ENCODE results near the gene GRIA1.
A peak's percentile ranks its signal among the peaks of the same experiment; 100 is the strongest.

GRIA1 gene

GRCh38 chr5:153543288-153543687 is 52.8 kb downstream of the GRIA1 start:
- Histone ChIP-seq H3K4me3 (ENCODE audit: insufficient read length, low read depth) (no peak overlapping the region), H3K27me3 (ENCODE audit: insufficient read depth, insufficient read length) (no peaks in the 10 kb centered on the region), H3K9me3 (ENCODE audit: insufficient read depth, low read length) (no peaks in the 10 kb centered on the region), H3K4me1 (ENCODE audit: insufficient read depth, insufficient read length) (no peaks in the 10 kb centered on the region), H3K36me3 (ENCODE audit: insufficient read depth, insufficient read length, low read length) (no peaks in the 10 kb centered on the region), H3K9ac (ENCODE audit: insufficient read length, low read depth) (no peak overlapping the region)
- DNase-seq (ENCODE audit: low read depth, low spot score), result no peak
- TF ChIP-seq ZNF274 (IDR thresholded peaks at IDR 0.05; ENCODE audit: low read depth, low read length) (no peak), SUZ12 (IDR thresholded peaks at IDR 0.05; ENCODE audit: extremely low read depth, insufficient read depth, insufficient read length) (no peak), YY1 (IDR thresholded peaks at IDR 0.05; ENCODE audit: insufficient read depth, insufficient read length) (no peak)

GRCh38 chr5:153543959-153544470 is 53.5 kb downstream of the GRIA1 start:
- no peak overlapping the region for H3K4me3 ChIP-seq (ENCODE audit: insufficient read length, low read depth)
- no peaks in the 10 kb centered on the region for H3K27me3 ChIP-seq (ENCODE audit: insufficient read depth, insufficient read length)
- no peaks in the 10 kb centered on the region for H3K9me3 ChIP-seq (ENCODE audit: insufficient read depth, low read length)
- no peak for TF ChIP-seq SUZ12 (IDR thresholded peaks at IDR 0.05; ENCODE audit: extremely low read depth, insufficient read depth, insufficient read length)
- TF ChIP-seq YY1 (IDR thresholded peaks at IDR 0.05; ENCODE audit: insufficient read depth, insufficient read length), result no peak
- no peak for TF ChIP-seq ZNF274 (IDR thresholded peaks at IDR 0.05; ENCODE audit: low read depth, low read length)
- DNase-seq (ENCODE audit: low read depth, low spot score), result no peak
- no peak overlapping the region for H3K9ac ChIP-seq (ENCODE audit: insufficient read length, low read depth)
- no peaks in the 10 kb centered on the region for H3K4me1 ChIP-seq (ENCODE audit: insufficient read depth, insufficient read length)
- H3K36me3 ChIP-seq (ENCODE audit: insufficient read depth, insufficient read length, low read length), result no peaks in the 10 kb centered on the region

GRCh38 chr5:153544706-153545105 is 54.2 kb downstream of the GRIA1 start:
- Histone ChIP-seq H3K4me3 (ENCODE audit: insufficient read length, low read depth) (no peak overlapping the region), H3K4me1 (ENCODE audit: insufficient read depth, insufficient read length) (no peaks in the 10 kb centered on the region), H3K36me3 (ENCODE audit: insufficient read depth, insufficient read length, low read length) (no peaks in the 10 kb centered on the region), H3K9ac (ENCODE audit: insufficient read length, low read depth) (no peak overlapping the region), H3K27me3 (ENCODE audit: insufficient read depth, insufficient read length) (no peaks in the 10 kb centered on the region), H3K9me3 (ENCODE audit: insufficient read depth, low read length) (no peaks in the 10 kb centered on the region)
- TF ChIP-seq YY1 (IDR thresholded peaks at IDR 0.05; ENCODE audit: insufficient read depth, insufficient read length), result no peak
- no peak for TF ChIP-seq SUZ12 (IDR thresholded peaks at IDR 0.05; ENCODE audit: extremely low read depth, insufficient read depth, insufficient read length)
- no peak for TF ChIP-seq ZNF274 (IDR thresholded peaks at IDR 0.05; ENCODE audit: low read depth, low read length)
- no peak for DNase-seq (ENCODE audit: low read depth, low spot score)

- no peaks in the 10 kb centered on the region for H3K4me1 ChIP-seq (ENCODE audit: insufficient read depth, insufficient read length)
- TF ChIP-seq YY1 (IDR thresholded peaks at IDR 0.05; ENCODE audit: insufficient read depth, insufficient read length) (no peak), SUZ12 (IDR thresholded peaks at IDR 0.05; ENCODE audit: extremely low read depth, insufficient read depth, insufficient read length) (no peak), ZNF274 (IDR thresholded peaks at IDR 0.05; ENCODE audit: low read depth, low read length) (no peak)
- no peak overlapping the region for H3K4me3 ChIP-seq (ENCODE audit: insufficient read length, low read depth)
- H3K9me3 ChIP-seq (ENCODE audit: insufficient read depth, low read length), result no peaks in the 10 kb centered on the region
- DNase-seq (ENCODE audit: low read depth, low spot score), result no peak
- H3K36me3 ChIP-seq (ENCODE audit: insufficient read depth, insufficient read length, low read length), result no peaks in the 10 kb centered on the region
- H3K27me3 ChIP-seq (ENCODE audit: insufficient read depth, insufficient read length), result no peaks in the 10 kb centered on the region
- no peak overlapping the region for H3K9ac ChIP-seq (ENCODE audit: insufficient read length, low read depth)
Observed at GRCh38 chr5:153546566-153546965, 56.1 kb downstream of the GRIA1 start.

GRCh38 chr5:153551537-153552079 is 61.1 kb downstream of the GRIA1 start:
- Histone ChIP-seq H3K4me3 (ENCODE audit: insufficient read length, low read depth) (no peak overlapping the region), H3K27me3 (ENCODE audit: insufficient read depth, insufficient read length) (no peaks in the 10 kb centered on the region), H3K4me1 (ENCODE audit: insufficient read depth, insufficient read length) (no peaks in the 10 kb centered on the region), H3K9ac (ENCODE audit: insufficient read length, low read depth) (no peak overlapping the region), H3K36me3 (ENCODE audit: insufficient read depth, insufficient read length, low read length) (no peaks in the 10 kb centered on the region), H3K9me3 (ENCODE audit: insufficient read depth, low read length) (no peaks in the 10 kb centered on the region)
- DNase-seq (ENCODE audit: low read depth, low spot score), result peak; percentile 42
- no peak for TF ChIP-seq ZNF274 (IDR thresholded peaks at IDR 0.05; ENCODE audit: low read depth, low read length)

GRCh38 chr5:153552886-153553285 is 62.4 kb downstream of the GRIA1 start:
- TF ChIP-seq YY1 (IDR thresholded peaks at IDR 0.05; ENCODE audit: insufficient read depth, insufficient read length) (no peak), SUZ12 (IDR thresholded peaks at IDR 0.05; ENCODE audit: extremely low read depth, insufficient read depth, insufficient read length) (no peak), ZNF274 (IDR thresholded peaks at IDR 0.05; ENCODE audit: low read depth, low read length) (no peak)
- Histone ChIP-seq H3K4me3 (ENCODE audit: insufficient read length, low read depth) (no peak overlapping the region), H3K9ac (ENCODE audit: insufficient read length, low read depth) (no peak overlapping the region), H3K27me3 (ENCODE audit: insufficient read depth, insufficient read length) (no peaks in the 10 kb centered on the region), H3K36me3 (ENCODE audit: insufficient read depth, insufficient read length, low read length) (no peaks in the 10 kb centered on the region), H3K9me3 (ENCODE audit: insufficient read depth, low read length) (no peaks in the 10 kb centered on the region), H3K4me1 (ENCODE audit: insufficient read depth, insufficient read length) (no peaks in the 10 kb centered on the region)
- no peak for DNase-seq (ENCODE audit: low read depth, low spot score)

- TF ChIP-seq YY1 (IDR thresholded peaks at IDR 0.05; ENCODE audit: insufficient read depth, insufficient read length), result no peak
- no peak for TF ChIP-seq ZNF274 (IDR thresholded peaks at IDR 0.05; ENCODE audit: low read depth, low read length)
- no peak for TF ChIP-seq SUZ12 (IDR thresholded peaks at IDR 0.05; ENCODE audit: extremely low read depth, insufficient read depth, insufficient read length)
- no peak for DNase-seq (ENCODE audit: low read depth, low spot score)
- peaks cover 6% of the 10 kb centered on the region; the same call in 1 of the 2 replicates for H3K9me3 ChIP-seq (ENCODE audit: insufficient read depth, low read length)
- no peak overlapping the region for H3K4me3 ChIP-seq (ENCODE audit: insufficient read length, low read depth)
- H3K9ac ChIP-seq (ENCODE audit: insufficient read length, low read depth), result no peak overlapping the region
- no peaks in the 10 kb centered on the region for H3K4me1 ChIP-seq (ENCODE audit: insufficient read depth, insufficient read length)
- H3K36me3 ChIP-seq (ENCODE audit: insufficient read depth, insufficient read length, low read length), result no peaks in the 10 kb centered on the region
- H3K27me3 ChIP-seq (ENCODE audit: insufficient read depth, insufficient read length), result no peaks in the 10 kb centered on the region
Observed at GRCh38 chr5:153555420-153556114, 65.1 kb downstream of the GRIA1 start.
